NCI-H345 (cell line): ENCODE results near the gene MRPL37.
"Not testable (repeated sequence)": the region's sequence is repeated elsewhere in the genome, so short reads cannot be mapped to it uniquely, and the experiment has no call there.

Source experiments
- DNase-seq: peaks from one replicate; lab custom pipeline; 2025; lab: John Stamatoyannopoulos, UW

The MRPL37 gene

DNA sequence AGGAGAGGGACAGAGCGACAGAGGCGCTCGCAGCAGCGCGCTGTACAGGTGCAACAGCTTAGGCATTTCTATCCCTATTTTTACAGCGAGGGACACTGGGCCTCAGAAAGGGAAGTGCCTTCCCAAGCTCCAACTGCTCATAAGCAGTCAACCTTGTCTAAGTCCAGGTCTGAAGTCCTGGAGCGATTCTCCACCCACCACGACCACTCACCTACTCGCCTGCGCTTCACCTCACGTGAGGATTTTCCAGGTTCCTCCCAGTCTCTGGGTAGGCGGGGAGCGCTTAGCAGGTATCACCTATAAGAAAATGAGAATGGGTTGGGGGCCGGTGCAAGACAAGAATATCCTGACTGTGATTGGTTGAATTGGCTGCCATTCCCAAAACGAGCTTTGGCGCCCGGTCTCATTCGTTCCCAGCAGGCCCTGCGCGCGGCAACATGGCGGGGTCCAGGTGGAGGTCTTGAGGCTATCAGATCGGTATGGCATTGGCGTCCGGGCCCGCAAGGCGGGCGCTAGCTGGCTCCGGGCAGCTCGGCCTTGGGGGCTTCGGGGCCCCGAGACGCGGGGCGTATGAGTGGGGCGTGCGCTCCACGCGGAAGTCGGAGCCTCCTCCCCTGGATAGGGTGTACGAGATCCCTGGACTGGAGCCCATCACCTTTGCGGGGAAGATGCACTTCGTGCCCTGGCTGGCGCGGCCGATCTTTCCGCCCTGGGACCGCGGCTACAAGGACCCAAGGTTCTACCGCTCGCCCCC lies at the start of gene MRPL37, which contains the start of gene CYB5RL:
Gene MRPL37 (plus strand): TSS at position 403 of the 754 bp plus-strand sequence. CDS start 77 bp downstream, at position 480.
Gene CYB5RL (minus strand): TSS at position 266 of the 754 bp plus-strand sequence. CDS start 4,414 bp downstream, outside the sequence.
- peak; percentile 99 for DNase-seq

DNA sequence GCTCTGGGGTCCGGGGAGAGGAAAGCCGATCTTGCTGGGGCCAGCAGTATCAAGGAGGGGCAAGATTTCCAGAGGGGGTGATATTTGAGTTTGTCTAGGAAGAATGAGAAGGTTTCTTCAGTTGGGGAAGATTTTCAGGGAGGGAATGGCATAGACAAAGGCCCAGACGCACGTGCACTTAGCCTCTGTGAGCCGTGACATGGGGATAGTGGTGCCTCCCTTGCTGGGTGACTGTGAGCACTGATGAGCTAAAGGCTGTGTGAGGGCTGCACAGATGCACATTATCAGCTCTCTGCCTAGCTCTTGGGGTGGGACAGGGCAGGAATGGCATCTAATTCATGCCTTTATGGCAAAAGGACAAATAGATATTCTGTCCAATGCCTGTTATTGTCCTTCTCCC lies 49.0 kb upstream of the MRPL37 start:
- no peak for DNase-seq

DNA sequence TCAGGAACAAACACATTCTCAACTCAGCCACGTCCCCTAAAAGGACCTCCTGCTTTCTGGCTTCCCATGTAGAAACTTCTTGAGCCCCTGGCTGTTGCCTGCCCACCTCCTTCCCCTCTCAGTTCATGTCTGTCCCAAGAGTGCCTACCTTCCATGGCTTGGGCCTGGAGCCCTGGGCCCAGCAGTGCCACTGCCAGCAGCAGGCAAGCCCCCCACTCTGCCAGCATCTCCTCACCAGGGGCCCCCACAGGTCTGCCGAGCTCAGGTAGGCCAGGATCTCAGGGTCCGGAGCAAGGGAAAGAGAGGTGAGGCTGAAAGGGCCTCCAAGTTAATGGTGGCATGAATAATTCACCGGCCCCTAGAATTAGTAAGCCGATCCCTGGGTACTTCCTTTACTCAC lies 47.3 kb upstream of the MRPL37 start, which contains the start of gene CDCP2:
Gene CDCP2 (minus strand): TSS at position 305 of the 400 bp plus-strand sequence. CDS start 78 bp downstream, at position 227.
- no peak for DNase-seq

DNA sequence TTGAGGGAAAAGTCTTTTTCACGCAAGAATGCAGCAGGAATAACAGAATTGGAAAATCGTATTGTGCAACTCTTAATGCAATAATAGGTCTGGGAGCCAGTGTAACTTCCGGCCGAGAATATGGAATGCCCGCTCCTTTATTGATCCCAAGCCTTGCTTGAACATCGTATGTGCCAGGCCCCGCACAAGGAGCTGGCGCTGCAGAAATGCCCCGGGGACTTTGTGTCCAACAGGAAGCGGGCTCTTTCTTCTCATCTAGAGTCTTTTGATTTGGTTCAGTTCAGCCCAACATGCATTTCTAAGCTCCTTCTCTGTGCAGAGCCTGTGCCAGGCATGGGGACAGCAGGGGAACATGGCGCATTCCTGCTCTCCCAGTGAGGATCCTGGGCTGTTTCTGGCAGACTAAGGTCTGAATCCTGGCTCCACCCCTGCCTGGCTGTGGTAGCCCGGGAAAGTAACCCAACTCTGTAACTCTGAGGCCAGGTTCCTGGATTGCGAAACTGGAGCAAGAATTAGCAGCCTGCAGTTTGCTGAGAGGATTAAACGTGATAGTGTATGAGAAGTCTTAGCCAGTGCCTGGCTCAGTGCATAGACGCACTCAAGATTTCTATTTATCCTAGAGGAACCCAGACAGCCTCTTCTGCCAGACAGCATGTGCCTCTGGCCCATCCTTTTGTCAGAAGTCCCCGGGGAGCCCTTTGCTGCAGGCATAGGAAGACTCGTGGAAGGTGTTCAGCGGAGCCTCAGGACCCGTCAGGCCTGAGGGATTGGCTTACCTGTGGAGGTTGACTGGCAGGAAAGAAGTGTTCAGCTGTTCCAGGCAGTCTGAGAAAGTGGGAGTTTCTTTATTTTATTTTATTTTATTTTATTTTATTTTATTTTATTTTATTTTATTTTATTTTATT lies 46.2 kb upstream of the MRPL37 start:
- DNase-seq: peak; percentile 15

DNA sequence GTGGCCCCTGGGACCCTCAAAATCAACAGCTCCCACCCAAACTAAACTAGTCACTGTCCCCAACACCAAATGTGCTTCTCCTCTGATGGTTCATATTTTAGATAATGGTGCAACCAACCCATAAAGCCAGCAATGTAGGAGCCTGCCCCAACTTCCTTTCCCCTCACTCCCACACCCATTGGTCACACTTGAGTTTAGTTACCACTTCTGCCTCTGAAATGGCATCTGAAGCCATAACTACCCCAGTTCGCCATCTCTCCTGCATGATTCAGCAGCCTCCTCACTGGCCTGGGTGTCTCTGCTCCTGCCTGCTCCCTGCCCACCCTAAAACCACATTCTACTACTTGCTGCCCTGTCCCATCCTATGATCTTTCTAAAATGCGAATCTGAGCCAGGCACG lies 43.8 kb upstream of the MRPL37 start:
- no peak for DNase-seq

DNA sequence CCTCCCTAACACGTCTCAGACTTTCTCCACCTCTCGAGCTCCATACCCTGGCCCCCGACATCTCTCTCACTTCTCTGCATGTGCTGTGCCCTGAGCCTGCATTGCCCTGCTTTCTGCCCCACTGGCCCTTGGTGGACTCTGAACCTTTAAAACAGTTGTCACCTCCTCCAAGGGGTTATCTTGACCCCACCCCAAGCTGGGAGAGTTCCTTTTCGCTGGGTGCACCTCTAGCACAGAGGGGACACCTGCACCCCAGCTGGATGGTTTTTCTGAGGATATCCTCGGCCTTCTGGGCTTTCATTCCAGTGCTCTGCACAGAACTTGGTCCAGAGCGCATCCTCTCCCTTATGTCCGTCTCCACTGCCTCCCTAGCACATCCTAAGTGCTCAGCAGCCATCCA lies 43.0 kb upstream of the MRPL37 start:
- DNase-seq: no peak

DNA sequence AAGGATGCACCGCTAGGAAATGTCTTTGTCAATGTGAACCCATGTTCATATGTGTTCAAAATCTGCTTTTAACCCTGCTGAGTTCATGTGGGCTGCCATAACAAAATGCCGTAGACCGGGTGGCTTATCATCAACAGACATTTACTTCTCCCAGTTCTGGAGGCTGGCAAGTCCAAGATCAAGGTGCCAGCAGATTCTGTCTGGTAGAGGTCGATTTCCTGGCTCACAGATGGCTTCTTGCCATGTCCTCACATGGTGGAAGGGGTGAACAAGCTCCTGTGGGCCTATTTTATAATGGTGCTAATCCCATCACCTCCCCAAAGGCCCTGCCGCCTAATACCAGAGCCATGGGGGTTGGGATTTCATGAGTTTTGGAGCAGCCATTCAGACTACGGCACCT lies 42.6 kb upstream of the MRPL37 start:
- DNase-seq: no peak

DNA sequence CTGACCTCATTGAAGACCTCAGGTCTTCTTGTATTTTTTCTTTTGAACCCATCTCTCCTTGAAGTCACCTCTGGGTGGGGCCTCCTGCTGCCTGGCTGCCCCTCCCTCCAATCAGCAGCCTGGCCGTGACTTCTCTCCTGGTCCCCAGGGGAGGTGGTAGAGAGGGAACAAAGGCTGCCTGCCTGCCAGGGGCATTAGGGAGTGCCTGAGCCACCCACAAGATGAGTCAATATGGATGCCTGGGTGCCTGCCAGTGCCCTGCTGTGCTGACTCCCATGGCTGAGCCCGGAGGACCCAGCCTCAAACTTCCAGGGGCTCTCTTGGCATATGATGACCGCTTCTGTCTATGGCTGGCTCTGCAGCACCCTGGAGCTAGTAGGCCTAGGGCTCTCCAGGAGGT lies 41.9 kb upstream of the MRPL37 start:
- DNase-seq: peak; percentile 66

DNA sequence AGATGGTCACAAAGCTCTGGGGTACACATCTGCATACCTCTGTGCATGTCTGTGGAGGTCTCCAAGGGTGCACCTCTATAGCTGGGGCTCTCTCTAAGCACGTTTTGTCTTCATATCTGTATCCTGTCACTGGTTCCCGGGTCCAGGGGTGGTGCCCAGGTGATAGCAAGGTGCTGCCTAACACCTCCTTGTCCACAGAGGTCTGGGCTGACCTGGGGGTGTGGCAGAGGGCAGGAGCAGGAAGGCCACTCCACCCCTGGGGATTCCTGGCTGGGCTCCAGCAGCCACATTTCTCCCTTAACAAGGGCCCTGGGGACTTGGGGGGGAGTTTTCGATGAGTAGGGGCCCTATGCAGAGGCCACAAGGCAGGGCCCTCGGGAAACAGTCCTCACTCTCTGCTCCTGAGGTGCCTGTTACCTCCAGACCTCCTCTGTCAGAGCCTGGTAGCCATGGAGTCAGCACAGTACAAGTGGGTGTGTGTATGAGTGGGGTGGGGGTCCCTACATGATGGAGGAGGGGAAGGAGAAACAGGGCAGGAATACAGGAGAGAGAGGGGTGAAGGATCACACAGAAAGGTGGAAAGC lies 40.1 kb upstream of the MRPL37 start:
- DNase-seq: no peak

DNA sequence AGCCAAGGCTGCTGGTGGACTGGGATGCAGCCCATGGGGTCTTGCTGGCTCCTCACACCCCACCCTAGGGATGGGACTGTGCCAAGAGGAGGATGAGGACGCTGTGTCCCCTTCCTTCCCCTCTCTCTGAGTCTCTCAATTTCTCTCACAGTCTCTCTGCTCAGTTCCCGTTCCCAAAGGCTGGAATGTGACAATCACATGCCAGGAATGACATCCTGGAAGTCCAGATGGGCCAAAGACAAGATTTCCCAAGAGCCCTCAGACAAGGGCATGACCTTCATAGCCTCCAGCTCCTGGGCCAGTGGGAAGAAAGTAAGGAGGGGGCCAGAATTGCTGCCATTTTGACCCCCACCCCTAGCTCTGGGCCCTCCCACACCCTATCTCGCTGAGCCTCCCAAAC lies 39.6 kb upstream of the MRPL37 start:
- DNase-seq: no peak

DNA sequence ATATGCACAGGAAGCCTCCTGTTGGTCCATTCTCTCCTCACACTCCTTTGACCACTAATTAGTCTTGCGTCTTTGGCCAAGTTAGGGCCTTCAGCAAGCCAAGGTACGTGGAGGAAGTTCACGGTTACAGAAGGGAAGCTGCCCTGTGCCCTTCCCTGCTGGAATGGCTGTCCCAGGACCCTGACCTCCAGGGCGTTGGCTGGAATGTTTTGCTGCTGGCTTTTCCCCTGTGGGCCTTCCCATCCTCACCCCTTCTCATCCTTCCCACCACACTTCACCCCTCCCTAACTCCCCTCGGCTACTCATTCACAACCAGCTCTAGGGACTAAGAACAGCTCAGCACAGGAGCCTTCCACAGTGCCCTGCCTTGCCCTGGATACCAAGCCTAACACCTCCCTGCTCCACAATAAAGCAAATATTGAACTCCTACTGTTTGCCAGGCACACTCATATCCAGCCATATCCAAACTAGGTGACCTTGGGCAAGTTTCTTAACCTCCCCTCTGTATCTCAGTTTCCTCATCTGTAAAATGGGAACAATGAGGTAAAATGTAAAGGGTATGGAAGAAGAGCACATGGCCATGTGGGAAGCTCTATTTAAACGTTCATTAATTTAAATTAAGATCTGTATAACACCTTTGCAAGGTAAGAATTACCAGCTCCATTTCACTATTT lies 38.3 kb upstream of the MRPL37 start:
- DNase-seq: no peak

DNA sequence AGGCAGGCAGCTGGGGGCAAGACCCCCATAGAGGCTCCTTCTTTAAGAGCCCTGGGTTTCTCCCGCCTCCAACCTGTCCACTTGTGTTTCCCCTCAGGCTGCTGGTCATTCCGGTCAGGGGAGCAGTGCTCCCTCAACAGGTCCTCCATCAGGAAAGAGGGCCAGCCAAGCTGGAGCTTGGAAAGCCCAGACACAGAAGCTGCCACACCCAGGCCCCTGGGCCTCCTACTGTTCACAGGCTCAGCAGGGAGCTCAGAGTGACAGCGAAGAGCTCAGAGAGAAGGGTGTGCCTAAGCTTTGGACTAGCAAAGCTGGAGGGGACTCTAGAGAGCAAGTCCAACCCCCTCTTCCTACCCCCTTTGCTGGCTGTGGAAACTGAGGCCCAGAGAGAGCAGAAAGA lies 36.9 kb upstream of the MRPL37 start:
- DNase-seq: peak; percentile 18

DNA sequence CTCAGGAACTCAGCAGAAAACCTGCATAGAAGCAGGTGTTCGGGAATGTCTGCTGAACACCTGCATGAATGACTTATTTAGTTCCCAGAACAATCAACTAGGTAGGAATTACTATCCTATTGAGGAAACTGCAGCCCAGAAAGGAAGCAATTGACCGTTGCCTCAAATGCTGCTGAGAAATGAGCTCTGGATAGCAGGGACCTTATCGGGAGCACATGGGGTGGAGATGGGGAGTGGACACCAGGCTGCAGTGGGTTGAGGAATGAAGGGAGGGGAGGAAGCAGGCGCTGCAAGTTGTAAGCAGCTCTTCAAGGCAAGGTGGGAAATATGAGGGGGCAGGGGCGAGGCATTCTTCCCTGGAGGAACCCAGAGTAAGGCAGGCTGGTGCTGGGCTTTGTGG lies 36.4 kb upstream of the MRPL37 start:
- DNase-seq: no peak

DNA sequence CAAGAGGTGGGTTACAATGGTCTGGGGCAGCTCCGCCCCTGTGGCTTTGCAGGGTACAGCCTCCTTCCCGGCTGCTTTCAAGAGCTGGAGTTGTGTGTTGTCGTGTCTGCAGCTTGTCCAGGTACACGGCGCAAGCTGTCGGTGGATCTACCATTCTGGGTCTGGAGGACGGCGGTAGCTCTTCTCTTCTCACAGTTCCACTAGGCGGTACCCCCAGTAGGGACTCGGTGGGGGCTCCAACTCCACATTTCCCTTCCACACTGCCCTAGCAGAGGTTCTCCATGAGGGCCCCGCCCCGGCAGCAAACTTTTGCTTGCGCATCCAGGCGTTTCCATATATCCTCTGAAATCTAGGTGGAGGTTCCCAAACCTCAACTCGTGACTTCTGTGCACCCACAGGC lies 34.8 kb upstream of the MRPL37 start:
- DNase-seq: no peak

DNA sequence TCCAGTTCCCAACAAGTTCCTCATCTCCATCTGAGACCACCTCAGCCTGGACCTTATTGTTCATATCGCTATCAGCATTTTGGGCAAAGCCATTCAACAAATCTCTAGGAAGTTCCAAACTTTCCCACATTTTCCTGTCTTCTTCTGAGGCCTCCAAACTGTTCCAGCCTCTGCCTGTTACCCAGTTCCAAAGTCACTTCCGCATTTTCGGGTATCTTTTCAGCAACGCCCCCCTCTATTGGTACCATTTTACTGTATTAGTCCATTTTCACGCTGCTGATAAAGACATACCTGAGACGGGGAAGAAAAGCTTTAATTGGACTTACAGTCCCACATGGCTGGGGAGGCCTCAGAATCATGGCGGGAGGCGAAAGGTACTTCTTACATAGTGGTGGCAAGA lies 33.6 kb upstream of the MRPL37 start:
- DNase-seq: not testable (repeated sequence)

DNA sequence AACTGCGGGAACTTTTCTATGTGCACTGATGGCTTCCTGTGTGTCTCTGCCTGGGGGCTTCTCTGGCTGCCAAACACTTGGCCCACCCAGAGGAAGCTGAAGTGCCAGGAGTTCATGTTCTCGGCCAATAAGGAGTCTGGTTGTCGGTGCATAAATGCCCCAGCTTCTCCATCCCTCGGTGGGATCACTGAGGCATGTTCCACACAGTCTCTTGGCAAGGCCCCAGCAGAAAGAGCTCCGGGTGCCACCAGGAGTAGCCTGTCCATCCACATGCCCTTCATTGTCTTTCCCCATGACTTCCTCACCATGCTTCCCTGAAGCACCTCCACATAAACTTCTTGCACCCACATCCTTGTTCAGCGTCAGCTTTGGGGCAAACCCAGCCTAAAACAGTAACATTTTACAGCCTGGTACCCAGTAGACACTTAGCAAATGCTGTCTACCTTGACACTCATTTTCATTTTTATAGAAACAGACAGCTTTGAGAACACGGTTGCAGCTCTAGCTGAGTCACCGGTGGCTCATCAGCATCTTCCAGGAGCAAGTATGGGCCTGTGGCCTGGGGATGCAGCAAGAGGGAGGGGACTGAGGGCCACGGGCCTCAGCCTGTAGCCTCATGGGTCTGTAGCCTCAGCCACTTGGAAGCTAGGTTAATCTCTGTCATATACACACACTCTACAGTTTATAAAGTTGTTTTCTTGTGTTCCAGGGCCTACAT lies 32.4 kb upstream of the MRPL37 start:
- no peak for DNase-seq

DNA sequence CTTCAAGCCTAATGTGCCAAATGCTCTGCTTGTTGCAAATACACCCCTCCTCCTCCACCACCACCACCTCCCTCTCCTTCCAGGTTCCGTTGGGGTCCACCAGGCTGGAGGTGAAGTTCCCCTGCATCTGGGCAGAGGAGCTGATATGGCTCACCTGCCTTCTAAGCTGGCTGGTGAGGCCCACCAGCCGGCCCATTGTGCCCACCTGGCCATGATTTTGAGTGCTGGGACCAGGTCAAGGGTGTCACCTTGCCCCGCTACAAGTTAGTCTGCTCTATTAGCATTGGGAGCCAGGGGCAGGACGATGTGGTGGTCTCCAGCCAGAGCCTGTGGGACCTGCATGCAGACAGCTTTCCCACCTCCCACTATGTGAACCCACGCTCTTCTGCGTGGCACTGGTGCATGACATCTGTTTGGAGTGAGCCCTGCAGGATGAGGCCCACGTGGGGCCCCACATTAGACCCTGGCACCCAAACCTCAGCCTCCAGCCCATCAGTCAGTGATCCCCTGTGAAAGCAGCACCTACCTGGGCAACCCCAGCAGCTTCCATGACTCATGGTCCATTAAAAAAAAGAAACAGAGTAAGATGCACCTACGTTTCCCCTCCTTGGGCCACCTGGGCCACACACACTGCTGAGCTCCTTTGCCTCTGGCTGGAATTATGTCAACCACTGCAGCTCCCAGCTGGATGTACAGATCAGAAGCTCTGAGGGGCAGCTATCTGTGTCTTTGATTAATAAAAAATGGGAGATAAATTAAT lies 31.6 kb upstream of the MRPL37 start:
- DNase-seq: no peak

DNA sequence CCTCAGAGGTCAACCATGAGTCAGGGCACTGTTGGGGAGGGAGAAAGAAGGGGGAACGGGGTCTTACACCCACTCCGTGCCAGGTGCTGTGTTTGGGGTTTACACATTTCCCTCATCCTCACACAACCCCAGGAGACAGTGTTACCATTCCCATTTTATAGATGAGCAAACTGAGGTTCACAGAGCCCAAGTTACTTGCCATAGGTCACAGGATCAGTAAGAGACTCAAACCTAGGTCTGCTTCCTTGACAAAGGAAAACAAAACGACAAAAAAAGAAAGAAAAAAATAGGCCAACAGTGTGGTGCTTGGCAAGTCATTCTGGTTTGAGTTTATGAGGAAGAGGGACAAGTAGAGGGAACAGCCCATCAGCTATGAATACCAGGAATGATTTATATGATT lies 30.9 kb upstream of the MRPL37 start:
- no peak for DNase-seq

DNA sequence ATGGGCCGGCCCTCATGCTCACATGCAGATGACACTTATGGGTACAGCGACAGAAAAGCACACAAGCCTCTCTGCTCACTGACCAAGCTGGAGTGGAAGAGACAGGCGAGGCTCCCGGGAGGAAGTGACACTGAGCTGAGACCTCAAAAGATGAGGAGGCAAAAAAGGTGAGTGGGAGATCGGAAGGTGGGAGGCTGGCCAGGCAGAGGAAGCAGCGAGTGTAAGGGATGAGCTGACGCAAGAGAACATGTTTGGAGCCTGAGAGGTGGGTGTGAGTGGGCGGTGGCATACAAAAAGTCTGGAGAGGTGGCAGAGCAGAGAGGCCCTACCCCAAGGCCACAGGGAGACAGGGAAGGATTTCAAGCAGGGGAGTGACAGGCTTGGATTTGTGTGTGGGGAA lies 29.0 kb upstream of the MRPL37 start:
- no peak for DNase-seq

DNA sequence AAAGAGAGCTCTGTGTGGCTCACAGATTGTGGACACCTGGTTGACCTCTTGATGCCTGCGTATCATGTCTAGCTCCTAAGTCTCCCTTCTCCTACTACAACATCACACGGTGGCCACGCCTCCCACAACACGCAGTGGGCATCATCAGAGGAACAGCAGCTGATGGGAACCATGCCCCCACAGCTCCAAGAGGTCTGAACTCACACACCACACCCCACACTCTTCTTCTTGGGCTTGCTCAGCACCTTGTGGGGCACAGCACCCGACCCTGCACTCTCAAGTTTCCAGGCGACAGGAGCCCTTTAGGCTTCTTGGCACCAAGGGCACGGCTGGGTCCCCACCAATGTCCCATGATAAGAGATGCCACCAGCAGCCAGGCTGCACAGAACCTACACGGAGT lies 28.4 kb upstream of the MRPL37 start:
- DNase-seq: no peak
